SK-N-SH (cell line): Measurements from ENCODE around the gene ATF4.

ENCODE experiments used
- EP300 ChIP-seq, 2 experiments: IDR thresholded peaks; 2 replicates each; pipeline versions ENCODE4 v1.4.0 to v1.6.1; 2012; ENCODE audit warnings: borderline replicate concordance in 1 of 2, low read depth in 1 of 2, low read length in 1 of 2
- GATA2 ChIP-seq: sonication (generic); formaldehyde crosslinking; IDR thresholded peaks from 2 replicates; pipeline ENCODE4 v1.5.0; 2020; ENCODE audit warnings: mild to moderate bottlenecking, missing genetic modification reagents
- RAD21 ChIP-seq: IDR thresholded peaks from 2 replicates; pipeline ENCODE4 v1.6.1; 2012; ENCODE audit warnings: mild to moderate bottlenecking, low read length
- RFX5 ChIP-seq: IDR thresholded peaks from 2 replicates; pipeline ENCODE4 v1.6.1; 2012; ENCODE audit warnings: mild to moderate bottlenecking, improper control_type of control experiment, low read length
- SMC3 ChIP-seq: IDR thresholded peaks from 2 replicates; pipeline ENCODE4 v1.6.1; 2012; ENCODE audit warnings: low read depth, low read length, improper control_type of control experiment
- TF ChIP-seq, protein P1 (sequence below): IDR thresholded peaks from 2 replicates; pipeline ENCODE4 v1.4.0; 2012; ENCODE audit warnings: low read depth, borderline replicate concordance
- TF ChIP-seq, protein P2 (sequence below): fragments of 200-600 bp; sonication (generic); IDR thresholded peaks from 2 replicates; pipeline ENCODE4 v1.6.1; 2017; ENCODE audit warnings: antibody characterized with exemption, mild to moderate bottlenecking, moderate library complexity
- TF ChIP-seq, protein P3 (sequence below): IDR thresholded peaks from 2 replicates; pipeline ENCODE4 v1.6.1; 2012; ENCODE audit warnings: mild to moderate bottlenecking, low read depth, low read length, moderate library complexity

DNA sequence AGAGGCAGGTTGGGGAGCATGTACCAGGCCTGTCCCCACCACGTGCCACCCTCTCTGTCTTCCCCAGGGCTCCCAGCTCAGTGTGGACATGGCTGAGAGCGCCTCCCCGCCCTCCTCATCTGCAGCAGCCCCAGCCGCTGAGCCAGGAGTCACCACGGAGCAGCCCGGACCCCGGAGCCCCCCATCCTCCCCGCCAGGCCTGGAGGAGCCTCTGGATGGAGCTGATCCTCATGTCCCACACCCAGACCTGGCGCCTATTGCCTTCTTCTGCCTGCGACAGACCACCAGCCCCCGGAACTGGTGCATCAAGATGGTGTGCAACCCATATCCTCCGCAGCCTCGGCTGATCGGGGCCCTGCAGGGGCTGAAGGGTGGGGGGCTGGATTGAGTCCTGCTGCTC, 50.3 kb downstream of the ATF4 start, which contains the start of gene CACNA1I:
- TF ChIP-seq EP300 (IDR thresholded peaks at IDR 0.05; ENCODE audit: borderline replicate concordance in 1 of 2, low read depth in 1 of 2, low read length in 1 of 2) (no peak), SMC3 (no peak), RFX5 (no peak), GATA2 (no peak), RAD21 (no peak)
- TF ChIP-seq, protein P1, sequence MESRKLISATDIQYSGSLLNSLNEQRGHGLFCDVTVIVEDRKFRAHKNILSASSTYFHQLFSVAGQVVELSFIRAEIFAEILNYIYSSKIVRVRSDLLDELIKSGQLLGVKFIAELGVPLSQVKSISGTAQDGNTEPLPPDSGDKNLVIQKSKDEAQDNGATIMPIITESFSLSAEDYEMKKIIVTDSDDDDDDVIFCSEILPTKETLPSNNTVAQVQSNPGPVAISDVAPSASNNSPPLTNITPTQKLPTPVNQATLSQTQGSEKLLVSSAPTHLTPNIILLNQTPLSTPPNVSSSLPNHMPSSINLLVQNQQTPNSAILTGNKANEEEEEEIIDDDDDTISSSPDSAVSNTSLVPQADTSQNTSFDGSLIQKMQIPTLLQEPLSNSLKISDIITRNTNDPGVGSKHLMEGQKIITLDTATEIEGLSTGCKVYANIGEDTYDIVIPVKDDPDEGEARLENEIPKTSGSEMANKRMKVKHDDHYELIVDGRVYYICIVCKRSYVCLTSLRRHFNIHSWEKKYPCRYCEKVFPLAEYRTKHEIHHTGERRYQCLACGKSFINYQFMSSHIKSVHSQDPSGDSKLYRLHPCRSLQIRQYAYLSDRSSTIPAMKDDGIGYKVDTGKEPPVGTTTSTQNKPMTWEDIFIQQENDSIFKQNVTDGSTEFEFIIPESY = no peak
- TF ChIP-seq, protein P2, sequence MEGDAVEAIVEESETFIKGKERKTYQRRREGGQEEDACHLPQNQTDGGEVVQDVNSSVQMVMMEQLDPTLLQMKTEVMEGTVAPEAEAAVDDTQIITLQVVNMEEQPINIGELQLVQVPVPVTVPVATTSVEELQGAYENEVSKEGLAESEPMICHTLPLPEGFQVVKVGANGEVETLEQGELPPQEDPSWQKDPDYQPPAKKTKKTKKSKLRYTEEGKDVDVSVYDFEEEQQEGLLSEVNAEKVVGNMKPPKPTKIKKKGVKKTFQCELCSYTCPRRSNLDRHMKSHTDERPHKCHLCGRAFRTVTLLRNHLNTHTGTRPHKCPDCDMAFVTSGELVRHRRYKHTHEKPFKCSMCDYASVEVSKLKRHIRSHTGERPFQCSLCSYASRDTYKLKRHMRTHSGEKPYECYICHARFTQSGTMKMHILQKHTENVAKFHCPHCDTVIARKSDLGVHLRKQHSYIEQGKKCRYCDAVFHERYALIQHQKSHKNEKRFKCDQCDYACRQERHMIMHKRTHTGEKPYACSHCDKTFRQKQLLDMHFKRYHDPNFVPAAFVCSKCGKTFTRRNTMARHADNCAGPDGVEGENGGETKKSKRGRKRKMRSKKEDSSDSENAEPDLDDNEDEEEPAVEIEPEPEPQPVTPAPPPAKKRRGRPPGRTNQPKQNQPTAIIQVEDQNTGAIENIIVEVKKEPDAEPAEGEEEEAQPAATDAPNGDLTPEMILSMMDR = no peak
- TF ChIP-seq, protein P3, sequence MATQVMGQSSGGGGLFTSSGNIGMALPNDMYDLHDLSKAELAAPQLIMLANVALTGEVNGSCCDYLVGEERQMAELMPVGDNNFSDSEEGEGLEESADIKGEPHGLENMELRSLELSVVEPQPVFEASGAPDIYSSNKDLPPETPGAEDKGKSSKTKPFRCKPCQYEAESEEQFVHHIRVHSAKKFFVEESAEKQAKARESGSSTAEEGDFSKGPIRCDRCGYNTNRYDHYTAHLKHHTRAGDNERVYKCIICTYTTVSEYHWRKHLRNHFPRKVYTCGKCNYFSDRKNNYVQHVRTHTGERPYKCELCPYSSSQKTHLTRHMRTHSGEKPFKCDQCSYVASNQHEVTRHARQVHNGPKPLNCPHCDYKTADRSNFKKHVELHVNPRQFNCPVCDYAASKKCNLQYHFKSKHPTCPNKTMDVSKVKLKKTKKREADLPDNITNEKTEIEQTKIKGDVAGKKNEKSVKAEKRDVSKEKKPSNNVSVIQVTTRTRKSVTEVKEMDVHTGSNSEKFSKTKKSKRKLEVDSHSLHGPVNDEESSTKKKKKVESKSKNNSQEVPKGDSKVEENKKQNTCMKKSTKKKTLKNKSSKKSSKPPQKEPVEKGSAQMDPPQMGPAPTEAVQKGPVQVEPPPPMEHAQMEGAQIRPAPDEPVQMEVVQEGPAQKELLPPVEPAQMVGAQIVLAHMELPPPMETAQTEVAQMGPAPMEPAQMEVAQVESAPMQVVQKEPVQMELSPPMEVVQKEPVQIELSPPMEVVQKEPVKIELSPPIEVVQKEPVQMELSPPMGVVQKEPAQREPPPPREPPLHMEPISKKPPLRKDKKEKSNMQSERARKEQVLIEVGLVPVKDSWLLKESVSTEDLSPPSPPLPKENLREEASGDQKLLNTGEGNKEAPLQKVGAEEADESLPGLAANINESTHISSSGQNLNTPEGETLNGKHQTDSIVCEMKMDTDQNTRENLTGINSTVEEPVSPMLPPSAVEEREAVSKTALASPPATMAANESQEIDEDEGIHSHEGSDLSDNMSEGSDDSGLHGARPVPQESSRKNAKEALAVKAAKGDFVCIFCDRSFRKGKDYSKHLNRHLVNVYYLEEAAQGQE = no peak
